CD4-positive, alpha-beta T cell treated with Interleukin-15 for 1 hour (primary cell): Measurements from ENCODE around the gene VAMP8.
"Not testable (repeated sequence)": the region's sequence is repeated elsewhere in the genome, so short reads cannot be mapped to it uniquely, and the experiment has no call there.

Experiments used
- DNase-seq: peaks from one replicate; pipeline ENCODE4 v3.0.0-alpha.2; 2020

VAMP8 gene

DNA sequence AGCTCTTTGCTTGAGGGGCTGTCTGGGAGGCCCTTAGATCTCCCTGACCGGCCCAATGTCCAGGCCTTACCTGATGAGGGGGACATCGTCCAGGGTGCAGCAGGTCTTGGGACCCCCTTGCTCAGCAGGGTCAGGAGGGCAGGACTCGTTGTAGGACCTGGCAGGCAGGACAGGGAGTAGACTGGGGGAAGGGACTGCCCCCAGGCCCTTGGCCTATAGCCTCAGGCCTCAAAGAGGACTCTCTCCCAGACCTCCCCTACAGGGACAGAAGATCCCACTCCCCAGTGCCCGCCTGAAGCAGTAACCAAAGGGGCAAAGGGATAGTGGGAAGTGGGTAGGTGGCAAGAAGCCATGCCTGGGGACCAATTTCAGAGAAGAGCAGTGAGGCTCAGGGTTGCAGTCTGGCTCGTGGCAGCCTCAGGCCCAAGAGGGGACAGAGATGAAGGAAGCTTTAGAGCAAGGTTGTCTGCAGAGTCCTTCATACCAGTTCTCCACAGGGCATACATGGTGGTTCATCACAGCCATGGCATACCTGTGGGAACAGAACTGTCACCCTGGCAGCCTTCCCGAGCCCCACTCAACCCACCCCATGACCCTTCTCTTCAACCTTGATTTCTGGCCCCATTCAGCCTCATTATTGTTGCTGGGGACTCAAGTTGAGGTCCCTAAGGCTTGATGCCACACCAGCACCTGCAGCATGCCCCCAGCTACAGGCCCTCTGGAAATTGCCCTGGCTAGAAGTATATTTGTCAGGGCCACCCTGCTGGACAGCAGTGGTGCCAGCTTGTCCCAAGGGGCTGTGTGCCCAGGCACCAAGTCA lies 23.8 kb downstream of the VAMP8 start:
- DNase-seq, result no peak

DNA sequence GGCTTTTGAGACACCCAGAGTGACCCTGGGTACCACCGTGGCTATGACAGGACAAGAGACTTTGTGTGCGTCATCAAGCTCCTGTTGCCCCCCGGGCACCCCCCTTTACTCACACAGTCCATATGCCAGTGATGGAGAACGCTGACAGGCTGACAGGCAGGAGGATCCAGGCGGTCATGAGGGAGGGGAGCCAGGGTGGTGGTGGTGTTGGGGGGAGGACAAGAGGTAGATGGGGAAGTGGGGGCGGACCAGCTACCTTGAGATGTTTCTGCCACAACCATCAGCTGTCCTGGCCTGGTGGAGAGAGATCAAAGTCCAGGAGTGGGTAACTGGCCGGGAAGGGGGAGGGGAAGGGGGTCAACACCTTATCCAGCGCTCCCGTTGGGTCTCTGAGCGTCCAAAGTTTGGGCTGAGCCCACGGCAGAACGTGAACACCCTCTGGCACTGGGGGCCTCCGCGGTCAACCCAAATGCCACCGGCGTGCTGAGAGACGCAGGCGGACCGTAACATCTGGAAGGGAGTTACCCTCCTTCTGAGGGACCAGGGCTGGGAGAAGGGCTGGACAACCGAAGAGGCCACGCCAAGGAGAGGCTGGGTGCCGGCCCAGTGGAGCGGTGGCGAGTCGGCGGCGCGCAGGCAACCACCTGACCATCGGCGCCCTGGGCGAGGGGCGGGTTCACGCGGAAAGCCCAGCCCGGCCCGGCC lies 24.5 kb downstream of the VAMP8 start:
- DNase-seq, result no peak

DNA sequence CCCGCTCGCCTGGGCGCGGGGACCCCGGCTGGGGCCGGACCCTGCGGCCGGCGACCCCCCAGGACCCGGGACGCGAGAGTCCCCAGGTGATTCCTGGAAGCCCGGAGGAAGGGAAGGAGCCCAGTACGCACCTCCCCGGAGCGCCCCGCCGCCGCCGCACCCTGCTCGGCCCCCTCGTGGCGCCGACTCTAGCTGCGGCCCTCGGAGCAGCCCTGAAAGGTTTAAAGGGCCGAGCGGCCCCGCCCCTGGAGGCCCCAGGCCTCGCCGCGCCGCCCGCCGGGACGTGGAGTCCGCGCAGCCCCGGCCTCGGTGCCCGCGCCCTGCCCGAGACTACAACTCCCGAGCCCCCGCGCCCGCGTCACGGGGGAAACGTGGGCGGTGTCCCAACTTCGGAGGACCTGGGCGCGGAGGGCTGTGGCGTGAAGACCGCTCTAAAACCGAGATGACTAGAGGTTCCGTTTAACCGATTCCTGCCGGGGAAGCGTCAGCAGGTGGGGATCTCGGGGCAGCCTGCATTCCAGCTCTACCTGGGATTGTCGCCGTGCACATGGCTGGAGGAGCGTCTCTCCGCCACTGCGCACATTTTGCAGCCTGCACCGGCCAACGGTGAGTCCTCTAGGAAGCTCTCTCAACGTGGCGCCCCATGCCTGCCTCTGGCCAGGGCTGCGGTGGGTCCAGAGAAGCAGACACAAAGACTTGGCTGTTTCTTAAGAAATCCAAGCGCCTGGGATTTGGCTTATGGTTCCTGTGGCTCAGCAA lies 25.3 kb downstream of the VAMP8 start, which contains the start of gene TMEM150A:
TSS of gene TMEM150A (minus strand) at position 223 of the 759 bp plus-strand sequence. CDS start 750 bp downstream, outside the sequence.
- DNase-seq, result peak; percentile 89

DNA sequence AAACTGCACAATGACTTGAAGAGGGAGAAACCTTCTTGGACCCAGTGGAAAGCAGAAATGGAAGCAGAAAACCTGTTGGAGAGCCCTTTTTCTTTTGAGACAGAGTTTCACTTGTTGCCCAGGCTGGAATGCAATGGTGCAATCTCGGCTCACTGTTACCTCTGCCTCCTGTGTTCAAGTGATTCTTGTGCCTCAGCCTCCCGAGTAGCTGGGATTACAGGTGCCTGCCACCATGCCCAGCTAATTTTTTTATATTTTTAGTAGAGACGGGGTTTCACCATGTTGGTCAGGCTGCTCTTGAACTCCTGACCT lies 26.7 kb downstream of the VAMP8 start:
- DNase-seq, result not testable (repeated sequence)

DNA sequence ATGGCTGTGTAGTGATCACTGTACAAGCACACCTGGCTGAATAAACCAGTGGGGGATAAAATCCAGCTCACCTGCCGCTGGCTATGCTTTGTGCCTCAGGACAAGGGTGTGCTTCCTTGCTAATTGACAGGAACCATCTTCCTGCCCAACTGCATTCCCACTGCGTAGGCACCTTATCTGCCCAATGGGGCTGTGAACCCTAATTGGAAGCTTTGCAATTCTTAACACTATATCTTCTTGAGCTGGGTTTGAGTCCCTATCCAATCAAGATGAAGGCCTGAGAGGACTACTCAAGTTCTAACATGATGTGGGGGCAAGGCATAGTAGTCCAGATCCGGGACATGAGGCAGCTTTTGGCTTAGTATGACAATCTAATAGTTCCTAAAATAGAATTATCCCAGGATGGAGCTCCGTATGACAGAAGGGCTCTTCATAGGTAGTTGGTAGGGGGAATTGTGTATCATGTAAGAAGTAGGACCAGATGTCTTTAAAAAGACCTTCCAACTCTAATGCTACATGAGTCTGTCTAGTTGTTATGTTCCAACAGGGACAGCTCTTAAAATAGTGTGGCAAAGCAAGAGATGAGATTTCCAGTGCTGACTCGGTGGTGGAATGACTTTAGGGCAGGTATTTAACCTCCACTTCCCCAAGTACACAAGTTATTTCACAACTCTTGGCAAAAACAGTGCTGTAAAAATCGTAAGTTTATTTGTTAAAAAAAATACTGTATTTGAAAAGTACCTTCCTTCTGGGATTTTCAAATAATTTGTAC lies 27.4 kb downstream of the VAMP8 start:
- DNase-seq, result no peak

DNA sequence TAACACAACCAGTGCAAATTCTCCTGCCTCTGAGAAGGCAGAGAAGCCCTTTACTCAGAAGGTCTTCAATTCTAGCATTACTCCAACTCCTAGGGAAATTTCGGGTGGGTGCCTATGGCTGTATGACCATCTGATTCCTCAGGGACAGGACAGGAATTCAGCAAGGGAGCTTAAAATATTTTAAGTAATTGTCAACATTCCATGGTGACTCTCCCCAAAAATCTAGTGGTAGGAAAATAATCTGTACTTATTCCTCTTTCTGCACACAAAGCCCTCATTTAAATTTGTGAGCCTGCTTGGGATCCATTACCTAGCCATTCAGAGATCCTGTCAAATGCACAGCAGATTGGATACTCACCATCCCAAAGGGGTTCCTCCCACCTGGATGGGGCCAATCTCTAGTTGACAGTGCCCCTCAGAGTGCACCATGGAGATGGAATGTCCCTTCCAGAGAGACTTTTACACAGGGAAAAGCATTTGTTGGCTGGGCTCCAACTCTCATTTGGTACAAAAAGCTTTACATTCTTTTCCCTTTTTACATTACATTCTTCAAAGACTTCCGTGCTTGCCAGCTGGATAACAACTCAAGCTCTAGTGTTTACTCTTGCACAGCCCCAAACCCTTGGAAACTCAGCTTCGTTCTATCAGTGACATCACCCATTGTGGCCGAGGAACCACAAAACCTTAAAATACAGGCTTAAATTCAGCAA lies 28.2 kb downstream of the VAMP8 start:
- no peak for DNase-seq

DNA sequence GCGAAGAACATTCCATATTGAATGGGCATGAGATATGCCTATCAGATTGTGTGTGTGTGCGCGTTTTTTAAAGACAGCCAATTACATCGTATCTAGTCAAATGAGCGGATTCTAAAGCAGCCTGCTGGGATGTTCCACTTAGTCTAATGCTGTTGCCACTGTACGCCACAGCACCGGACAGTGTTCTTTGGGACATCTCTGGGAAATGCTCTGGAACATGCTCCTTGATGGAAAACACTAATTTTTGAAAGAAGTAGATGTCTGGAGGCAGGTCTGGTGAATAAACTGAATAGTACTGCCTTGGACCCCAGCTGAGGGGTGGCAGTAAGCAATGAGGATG lies 28.7 kb downstream of the VAMP8 start:
- DNase-seq, result no peak

DNA sequence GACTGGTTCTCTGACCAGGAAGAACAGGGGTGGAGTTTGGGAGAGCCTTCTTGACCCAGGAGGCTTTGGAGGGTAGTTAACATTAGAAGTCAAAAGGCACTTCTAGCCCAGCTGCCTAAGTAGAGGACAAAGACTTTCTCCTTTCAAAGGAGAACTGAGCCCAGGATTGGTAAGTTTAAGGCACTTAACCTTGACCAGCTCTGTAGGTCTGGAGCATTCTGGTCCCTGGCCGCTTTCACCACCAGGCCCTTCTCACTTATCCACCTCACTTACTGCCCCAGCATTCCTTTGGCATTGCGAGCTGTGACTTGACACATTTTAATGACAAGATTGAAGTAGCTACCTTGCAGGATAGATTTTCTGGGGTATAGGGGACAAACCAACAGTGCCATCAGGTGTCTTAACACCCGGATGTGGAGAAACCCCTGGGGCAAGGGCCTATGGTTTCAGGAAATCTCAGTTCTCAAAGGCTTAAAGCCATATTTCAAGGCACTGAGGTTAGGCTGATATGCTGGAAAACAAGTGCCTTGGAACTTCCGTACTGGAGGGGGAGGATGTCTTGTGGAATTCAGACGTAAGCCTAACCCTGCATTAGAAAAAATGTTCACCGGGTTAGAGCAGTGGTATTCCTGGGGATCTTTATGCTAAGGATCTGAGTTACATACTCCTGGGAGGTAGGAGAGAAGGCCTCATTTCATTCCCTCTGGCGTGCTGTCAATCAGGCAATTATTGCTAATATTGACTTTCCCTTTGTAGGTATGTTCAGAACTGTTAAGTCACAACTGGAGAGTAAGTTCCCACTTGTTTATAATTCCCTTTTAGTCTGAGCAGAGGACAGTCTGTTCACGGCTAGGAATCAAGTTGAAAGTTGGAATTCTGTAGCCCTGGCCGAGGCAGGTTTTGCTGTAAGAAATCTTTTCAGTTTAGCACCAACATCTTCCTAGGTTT lies 30.2 kb downstream of the VAMP8 start:
- DNase-seq, result no peak

DNA sequence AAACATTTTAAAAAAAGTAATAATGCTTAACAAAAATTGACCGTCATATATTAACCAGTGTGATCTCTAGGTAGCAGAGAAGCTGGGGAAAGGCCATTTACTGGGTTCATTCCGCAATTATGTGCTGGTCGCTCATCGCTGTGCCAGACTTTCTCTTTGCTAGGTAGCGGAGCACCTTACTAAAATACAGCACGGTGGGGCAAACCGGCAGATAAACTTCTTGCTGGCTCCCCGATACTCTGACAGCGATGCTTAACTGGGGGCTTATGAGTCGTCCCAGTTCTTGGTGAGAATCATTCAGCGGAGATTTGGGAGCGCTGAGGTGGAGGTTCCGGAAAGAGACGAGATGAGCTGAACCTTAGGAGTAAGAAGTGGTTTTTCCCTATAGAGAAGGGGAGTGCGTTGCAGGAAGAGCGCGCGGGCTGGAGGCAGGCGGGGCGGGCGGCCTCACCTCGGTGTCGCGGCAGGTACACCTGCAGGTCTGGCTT lies 33.9 kb downstream of the VAMP8 start:
- no peak for DNase-seq

DNA sequence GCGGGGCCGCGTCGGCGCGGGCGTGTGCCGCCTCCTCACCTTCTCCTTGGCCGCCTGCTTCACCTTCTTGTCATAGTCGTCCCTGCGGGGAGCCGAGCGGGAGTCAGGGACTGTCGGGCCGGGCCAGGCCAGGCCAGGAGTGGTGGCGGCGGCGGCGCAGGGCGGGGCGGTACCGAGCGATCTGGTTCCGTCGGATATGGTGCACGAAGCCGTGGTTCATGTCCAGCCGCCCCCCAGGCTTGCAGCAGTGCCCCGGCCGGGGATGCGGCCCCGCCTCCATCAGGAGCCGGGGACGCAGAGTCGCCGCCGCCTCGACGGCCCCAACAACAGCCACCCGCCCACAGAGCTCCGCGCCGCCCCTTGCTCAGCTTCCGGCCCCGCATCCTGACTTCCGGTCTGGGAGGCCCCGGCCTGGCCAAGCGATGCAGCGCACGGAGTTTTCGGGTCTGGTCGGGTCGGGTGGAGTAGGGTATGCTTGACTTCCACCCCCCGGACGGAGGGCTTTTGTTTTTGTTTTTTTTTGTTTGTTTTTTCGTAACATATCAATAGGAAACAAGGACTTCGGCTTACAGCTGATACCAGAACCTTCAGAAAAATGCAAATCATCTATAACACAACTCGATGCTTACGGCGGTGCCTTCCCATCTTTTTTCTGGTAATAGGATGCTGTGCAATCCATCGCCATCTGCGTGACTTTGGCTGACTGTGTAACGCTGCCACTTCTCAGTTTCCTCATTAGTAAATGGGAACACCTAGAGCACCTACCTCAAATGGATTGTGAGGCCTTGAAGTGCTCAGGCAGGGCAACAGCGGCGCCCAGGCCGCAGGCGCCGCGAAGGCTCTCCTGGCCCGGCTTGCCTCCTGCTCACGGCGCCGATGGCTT lies 34.6 kb downstream of the VAMP8 start, which contains the start of gene C2orf68:
TSS of gene C2orf68 (minus strand) at position 362 of the 883 bp plus-strand sequence. CDS start at position 280, 82 bp downstream.
- DNase-seq, result peak; percentile 83

DNA sequence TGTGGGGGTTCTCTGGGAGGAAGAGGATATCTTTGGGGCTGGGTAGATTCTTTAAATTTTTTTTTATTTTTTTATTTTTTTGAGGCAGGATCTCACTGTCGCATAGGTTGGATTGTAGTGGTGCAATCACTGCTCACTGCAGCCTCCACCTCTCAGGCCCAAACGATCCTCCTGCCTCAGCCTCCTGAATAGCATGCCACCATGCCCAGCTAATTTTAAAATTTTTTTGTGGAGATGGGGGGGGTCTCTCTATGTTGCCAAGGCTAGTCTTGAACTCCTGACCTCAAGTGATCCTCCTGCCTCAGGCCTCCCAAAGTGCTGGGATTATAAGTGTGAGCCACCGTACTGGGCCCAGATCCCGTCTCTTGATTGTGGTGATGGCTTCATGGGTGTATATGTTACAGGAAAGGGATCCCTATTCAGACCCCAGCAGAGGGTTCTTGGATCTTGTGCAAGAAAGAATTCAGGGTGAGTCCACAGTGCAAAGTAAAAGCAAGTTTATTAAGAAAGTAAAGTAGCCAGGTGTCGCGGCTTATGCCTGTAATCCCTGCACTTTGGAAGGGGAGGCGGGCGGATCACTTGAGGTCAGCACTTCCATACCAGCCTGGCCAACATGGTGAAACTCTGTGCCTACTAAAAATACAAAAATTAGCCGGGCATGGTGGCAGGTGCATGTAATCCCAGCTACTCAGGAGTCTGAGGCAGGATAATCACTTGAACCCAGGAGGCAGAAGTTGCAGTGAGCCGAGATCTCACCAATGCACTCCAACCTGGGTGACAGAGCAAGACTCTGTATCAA lies 36.5 kb downstream of the VAMP8 start:
- DNase-seq, result no peak

DNA sequence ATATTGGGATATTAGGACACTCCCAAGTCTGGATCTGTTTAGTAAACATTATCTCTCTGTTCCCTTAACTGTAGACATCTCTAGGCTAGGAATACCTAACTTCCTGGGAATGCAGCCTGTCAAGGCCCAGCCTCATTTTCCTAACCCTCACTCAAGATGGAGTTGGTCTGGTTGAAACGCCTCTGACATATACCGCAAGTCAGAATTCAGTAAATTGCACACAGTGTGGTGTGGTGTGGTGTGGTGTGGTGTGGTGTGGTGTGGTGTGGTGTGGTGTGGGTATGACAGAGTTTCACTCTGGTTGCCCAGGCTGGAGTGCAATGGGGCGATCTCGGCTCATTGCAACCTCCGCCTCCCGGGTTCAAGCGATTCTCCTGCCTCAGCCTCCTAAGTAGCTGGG lies 37.4 kb downstream of the VAMP8 start:
- DNase-seq, result not testable (repeated sequence)

DNA sequence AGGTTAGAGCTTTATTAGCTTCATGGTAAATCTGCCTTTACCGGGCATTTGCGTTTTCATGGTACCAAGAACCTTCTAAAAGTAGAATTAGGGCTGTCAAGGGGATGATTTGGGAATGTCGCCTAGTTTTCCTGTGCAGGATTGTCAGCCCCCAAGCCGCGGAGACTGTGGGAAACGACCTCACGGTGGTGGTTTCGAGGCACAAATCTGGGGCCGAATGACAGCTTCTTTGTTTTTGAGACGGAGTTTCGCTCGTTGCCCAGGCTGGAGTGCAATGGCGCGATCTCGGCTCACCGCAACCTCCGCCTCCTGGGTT lies 38.0 kb downstream of the VAMP8 start:
- no peak for DNase-seq

DNA sequence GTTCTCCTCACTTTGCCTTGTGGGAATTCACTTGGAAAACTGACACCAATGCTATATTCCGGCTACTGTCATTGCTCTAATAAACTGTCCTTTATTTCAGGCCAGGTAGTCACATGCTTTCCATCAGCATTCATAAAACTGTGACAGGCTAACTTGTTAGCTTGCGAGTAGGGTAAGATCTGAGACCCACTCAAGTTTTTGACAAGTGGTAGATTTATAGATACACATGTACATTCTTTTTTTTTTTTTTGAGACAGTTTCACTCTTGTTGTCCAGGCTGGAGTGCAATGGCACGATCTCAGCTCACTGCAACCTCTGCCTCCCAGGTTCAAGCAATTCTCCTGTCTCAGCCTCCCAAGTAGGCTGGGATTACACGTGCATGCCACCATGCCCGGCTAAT lies 40.3 kb downstream of the VAMP8 start:
- not testable (repeated sequence) for DNase-seq

DNA sequence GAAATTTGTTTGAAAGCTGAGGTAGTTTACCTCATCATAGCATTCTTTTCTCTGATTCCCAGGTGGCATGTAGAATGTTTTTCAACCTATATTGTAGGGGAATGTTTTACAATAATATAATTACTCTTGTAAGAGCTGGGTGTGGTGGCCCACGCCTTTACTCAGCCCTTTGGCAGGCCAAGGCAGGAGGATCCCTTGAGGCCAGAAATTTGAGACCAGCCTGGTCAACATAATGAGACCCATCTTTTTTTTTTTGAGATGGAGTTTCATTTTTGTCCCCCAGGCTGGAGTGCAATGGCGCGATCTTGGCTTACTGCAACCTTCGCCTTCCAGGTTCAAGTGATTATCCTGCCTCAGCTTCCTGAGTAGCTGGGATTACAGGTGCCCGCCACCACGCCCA lies 42.2 kb downstream of the VAMP8 start:
- no peak for DNase-seq

DNA sequence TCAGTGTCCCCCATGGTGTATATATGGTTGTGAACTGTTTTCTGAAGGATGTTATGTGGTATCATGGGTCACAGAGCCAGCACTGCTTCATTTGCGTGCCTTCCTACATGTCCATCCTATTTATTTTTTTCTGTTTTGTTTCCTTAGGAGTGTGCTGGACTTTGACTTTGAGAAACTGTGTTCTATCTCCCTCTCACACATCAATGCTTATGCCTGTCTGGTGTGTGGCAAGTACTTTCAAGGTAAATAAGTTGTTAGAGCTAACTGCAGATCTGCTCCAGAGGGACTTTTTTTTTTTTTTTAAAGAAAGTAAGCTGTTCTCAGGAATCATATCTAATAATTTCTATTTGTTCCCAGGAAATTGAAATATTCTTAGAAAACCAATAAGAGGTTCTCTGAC lies 44.0 kb downstream of the VAMP8 start:
- no peak for DNase-seq

DNA sequence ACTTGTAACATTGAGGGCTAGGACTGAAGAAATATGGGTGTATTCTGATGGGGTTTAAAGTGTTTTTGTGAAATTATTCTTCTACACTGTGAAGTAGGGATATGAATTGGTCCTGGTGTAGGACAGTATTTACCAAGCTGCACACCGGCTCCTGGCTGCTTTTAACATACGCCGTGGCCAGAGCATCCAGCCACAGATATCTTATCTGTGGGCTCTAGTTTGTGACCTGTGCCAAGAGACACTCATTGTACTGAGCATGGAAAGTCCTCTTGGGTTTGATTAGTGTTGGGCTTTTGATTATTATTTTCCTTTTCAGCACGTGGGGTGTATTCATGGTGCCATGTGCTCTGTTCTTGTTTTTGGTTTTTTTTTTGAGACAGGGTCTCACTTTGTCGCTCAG lies 46.6 kb downstream of the VAMP8 start:
- DNase-seq, result no peak

DNA sequence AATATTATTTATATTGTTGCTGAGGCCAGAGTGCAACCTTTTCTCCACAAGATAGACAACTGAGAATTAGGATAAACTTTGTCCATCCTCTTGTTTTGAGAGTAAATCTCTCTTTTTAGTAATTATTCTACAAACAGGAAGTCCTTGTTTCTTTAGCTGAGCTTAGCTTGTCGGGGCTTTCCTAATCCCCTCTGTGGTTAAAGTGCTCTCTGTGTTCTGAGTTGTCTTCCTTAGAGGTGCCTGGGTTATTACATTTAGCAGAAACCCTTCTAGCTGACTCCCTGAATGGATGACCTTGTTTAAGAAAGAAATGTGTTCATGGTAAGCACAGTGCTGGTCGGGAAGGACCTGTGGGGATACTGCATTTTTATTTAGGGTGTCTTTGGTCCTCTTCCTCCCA lies 51.3 kb downstream of the VAMP8 start:
- no peak for DNase-seq

DNA sequence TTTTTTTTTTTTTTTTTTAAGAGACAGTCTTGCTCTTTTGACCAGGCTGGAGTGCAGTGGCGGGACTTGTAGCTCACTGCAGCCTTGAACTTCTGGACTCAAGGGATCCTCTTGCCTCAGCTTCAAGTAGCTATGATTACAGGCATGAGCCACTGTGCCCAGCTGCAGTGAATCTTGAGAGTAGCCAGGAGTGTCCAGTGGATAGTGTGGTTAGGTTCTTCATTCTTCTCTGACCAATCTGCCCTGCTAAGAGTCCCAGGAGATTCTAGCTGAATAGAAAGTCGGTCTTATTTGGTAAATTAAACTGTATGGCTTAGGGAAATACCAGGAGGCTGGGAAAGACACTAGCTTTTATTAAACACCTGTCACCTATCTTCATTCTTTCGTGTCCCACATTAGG lies 53.9 kb downstream of the VAMP8 start:
- no peak for DNase-seq
